Smooth muscle cell (in vitro differentiated cells): Measurements from ENCODE around the gene WNT6. TPM values are rescaled to one million over a fixed set of nuclear protein-coding genes. Genes with fewer than 3 reads are reported as not detected.

Experiments used
- DNase-seq: peaks from one replicate; lab custom pipeline; 2025; ENCODE audit not compliant: unreplicated experiment; lab: John Stamatoyannopoulos, UW
- H2AFZ ChIP-seq: fragments of 200-600 bp; sonication (generic); 2 replicates; pipeline ENCODE4 v1.6.0; 2016; ENCODE audit warnings: antibody characterized with exemption, low read depth, mild to moderate bottlenecking
- H3F3A ChIP-seq: fragments of 200-600 bp; sonication (generic); 2 replicates; pipeline ENCODE4 v1.6.0; 2017; ENCODE audit warnings: antibody characterized with exemption, low read depth
- H3K27ac ChIP-seq: fragments of 200-600 bp; sonication (generic); 2 replicates; pipeline ENCODE4 v1.5.1; 2016; ENCODE audit warnings: low read depth, mild to moderate bottlenecking
- H3K27me3 ChIP-seq: fragments of 200-600 bp; sonication (generic); 2 replicates; pipeline ENCODE4 v1.6.1; 2016; ENCODE audit warnings: low read depth, mild to moderate bottlenecking
- H3K36me3 ChIP-seq: fragments of 200-600 bp; sonication (generic); 2 replicates; pipeline ENCODE4 v1.5.1; 2016; ENCODE audit warnings: low read depth
- H3K4me1 ChIP-seq: fragments of 200-600 bp; sonication (generic); 2 replicates; pipeline ENCODE4 v1.5.1; 2016; ENCODE audit warnings: low read depth
- H3K4me2 ChIP-seq: fragments of 200-600 bp; sonication (generic); 2 replicates; pipeline ENCODE4 v1.6.0; 2016; ENCODE audit warnings: mild to moderate bottlenecking
- H3K4me3 ChIP-seq: fragments of 200-600 bp; sonication (generic); 2 replicates; pipeline ENCODE4 v1.5.1; 2016; ENCODE audit warnings: mild to moderate bottlenecking
- H3K79me2 ChIP-seq: fragments of 200-600 bp; sonication (generic); 2 replicates; pipeline ENCODE4 v1.6.0; 2016; ENCODE audit warnings: low read depth, mild to moderate bottlenecking
- H3K9ac ChIP-seq: fragments of 200-600 bp; sonication (generic); 2 replicates; pipeline ENCODE4 v1.6.0; 2016; ENCODE audit warnings: low read depth
- H3K9me3 ChIP-seq: fragments of 200-600 bp; sonication (generic); replicated peaks from 2 replicates; pipeline ENCODE4 v1.5.1; 2016; ENCODE audit warnings: low read depth
- H4K20me1 ChIP-seq: fragments of 200-600 bp; sonication (generic); 2 replicates; pipeline ENCODE4 v1.6.0; 2016; ENCODE audit warnings: low read depth
- WGBS: methylation state at CpG from one replicate; pipeline ENCODE4 v1.1.7; 2016; ENCODE audit warnings: low lambda C conversion rate; 5-methylcytosine and 5-hydroxymethylcytosine counted together
- polyA plus RNA-seq: library from polyadenylated mRNA; unstranded; fragments of >200 nt; fragmentation: Nextera tagmentation; extraction: Ambion mirVana; gene quantifications from 2 replicates; pipeline ENCODE4 v1.2.1, GENCODE V29; 2016
- total RNA-seq: library from RNA; depleted of rRNA; stranded (reverse); fragments of >200 nt; gene quantifications from 2 replicates; pipeline ENCODE4 v1.2.3, GENCODE V29; 2014
- TF ChIP-seq, protein P1 (sequence below): fragments of 200-600 bp; sonication (generic); IDR thresholded peaks from 2 replicates; pipeline ENCODE4 v1.5.1; 2017; ENCODE audit warnings: borderline replicate concordance, mild to moderate bottlenecking, antibody characterized with exemption; ENCODE audit not compliant: insufficient read depth, poor library complexity, severe bottlenecking

Gene WNT6
- total and polyA plus RNA-seq, 2 experiments from 2014 or later, result 7.9 to 12.1 TPM

DNA sequence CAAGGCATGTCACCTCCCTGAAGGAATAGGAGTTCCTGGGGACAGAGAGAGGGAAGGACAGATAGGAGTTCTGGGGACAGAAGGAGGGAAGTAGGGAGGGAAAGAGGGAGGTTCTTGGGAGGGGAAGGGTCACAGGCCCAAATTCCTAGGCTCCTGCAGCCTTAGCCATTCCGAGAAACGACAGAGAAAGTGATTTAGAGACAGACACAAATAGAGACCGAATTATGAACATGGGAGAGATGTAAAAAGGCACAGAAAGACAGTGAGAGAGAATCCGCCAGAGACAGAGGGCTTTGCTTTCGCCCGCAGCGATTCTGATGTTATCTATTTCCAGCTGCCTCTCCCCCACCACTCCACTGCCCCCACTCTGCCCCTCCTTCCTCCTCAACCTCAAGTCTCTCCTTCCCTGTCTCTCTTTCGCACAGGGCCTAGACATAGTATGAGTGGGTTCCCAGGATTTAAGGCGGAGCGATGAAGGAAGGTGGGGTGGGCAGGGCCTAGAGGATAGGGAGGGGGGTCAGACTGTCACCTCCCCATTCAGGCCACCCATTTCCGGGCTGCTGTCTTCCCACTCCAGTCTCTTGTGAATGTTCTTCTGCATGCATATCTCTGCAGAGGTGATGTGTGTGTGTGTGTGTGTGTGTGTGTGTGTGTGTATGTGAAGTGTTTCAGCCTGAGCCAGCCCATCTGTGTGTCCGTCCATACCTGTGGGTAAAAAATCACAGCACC lies 3.3 kb upstream of the WNT6 start:
- no peak overlapping the region for H3K4me3 ChIP-seq
- TF ChIP-seq, protein P1, sequence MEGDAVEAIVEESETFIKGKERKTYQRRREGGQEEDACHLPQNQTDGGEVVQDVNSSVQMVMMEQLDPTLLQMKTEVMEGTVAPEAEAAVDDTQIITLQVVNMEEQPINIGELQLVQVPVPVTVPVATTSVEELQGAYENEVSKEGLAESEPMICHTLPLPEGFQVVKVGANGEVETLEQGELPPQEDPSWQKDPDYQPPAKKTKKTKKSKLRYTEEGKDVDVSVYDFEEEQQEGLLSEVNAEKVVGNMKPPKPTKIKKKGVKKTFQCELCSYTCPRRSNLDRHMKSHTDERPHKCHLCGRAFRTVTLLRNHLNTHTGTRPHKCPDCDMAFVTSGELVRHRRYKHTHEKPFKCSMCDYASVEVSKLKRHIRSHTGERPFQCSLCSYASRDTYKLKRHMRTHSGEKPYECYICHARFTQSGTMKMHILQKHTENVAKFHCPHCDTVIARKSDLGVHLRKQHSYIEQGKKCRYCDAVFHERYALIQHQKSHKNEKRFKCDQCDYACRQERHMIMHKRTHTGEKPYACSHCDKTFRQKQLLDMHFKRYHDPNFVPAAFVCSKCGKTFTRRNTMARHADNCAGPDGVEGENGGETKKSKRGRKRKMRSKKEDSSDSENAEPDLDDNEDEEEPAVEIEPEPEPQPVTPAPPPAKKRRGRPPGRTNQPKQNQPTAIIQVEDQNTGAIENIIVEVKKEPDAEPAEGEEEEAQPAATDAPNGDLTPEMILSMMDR, result no peak
- H3K9ac ChIP-seq, result no peak overlapping the region
- no peak for DNase-seq
- H3K4me1 ChIP-seq, result peaks cover 14% of the 10 kb centered on the region
- H3K79me2 ChIP-seq, result no peaks in the 10 kb centered on the region
- peaks cover 43% of the 10 kb centered on the region for H3K27me3 ChIP-seq
- H3K27ac ChIP-seq, result no peak overlapping the region
- H3K9me3 ChIP-seq, result no peaks in the 10 kb centered on the region
- whole genome bisulfite sequencing, result 17% methylated on average over 11 of the region's 12 CpGs
- H3K36me3 ChIP-seq, result no peaks in the 10 kb centered on the region
- H3K4me2 ChIP-seq, result no peak overlapping the region
- no peak overlapping the region for H2AFZ ChIP-seq
- no peaks in the 10 kb centered on the region for H3F3A ChIP-seq
- no peaks in the 10 kb centered on the region for H4K20me1 ChIP-seq

DNA sequence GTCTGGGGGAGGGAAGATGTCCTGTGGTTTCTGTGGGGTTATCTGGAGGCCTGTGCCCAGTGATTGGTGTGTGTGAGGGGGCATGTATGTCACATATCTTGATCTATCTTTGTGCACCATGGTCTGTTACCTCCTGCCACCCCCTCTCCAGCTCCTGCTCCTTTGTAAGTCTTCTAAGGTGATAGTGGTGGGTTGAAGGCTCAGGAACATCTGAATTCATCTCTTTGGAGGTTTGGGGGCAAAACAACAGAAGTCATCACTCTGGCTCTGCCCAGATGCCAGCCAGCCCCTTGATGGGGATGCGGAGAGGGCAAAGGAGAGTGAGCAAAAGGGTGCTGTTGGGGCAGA lies 2.7 kb upstream of the WNT6 start:
- no peak for DNase-seq
- Histone ChIP-seq H3K36me3 (no peaks in the 10 kb centered on the region), H3K9ac (no peak overlapping the region), H2AFZ (no peak overlapping the region), H3K27ac (no peak overlapping the region), H3K27me3 (peaks cover 49% of the 10 kb centered on the region), H3K79me2 (no peaks in the 10 kb centered on the region), H3K4me2 (no peak overlapping the region), H3K4me3 (no peak overlapping the region), H3K9me3 (no peaks in the 10 kb centered on the region), H3K4me1 (peaks cover 14% of the 10 kb centered on the region), H4K20me1 (no peaks in the 10 kb centered on the region), H3F3A (no peaks in the 10 kb centered on the region)
- WGBS, result 91% methylated on average over 1 of the region's 1 CpG
- TF ChIP-seq, protein P1, result no peak

DNA sequence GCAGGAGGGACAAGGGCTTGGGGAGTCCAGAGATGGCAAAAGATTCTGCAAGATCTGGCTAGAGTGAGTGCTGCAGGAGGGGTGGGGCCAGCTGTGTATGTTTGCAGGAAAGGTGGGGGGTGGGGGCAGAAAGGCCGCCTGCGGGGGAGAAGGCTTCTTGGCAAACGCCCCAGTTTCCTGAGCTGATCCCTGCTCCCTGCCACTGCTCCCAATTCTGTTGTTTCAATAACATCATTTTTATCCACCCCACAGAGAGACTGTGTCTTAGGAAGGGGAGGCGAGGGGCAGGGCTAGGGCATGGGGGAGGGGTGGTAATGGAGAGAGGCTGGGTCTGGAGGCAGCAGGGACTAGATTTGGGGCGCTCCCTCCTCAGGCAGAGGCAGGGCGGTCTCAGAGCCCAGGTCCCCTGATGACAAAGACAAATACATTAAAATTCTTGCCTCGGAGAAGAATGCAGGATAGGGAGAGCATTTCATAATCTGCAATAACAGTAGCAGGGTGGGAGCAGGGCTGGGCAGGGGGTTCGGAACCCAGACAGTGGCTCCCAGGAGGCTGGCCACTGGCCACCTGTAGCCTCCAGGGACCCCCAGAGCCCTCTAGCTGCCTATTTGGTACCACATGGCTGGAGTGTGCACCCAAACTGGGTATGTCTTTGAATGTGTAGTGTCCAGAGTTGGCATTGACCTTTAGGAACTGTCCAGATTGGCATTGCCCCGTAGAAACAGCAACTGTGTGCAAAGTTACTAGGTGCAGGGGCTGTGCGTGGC lies 2.1 kb upstream of the WNT6 start:
- Histone ChIP-seq H3K4me3 (no peak overlapping the region), H3K27ac (no peak overlapping the region), H3K36me3 (no peaks in the 10 kb centered on the region), H3K4me2 (no peak overlapping the region), H4K20me1 (no peaks in the 10 kb centered on the region), H2AFZ (no peak overlapping the region), H3K9me3 (no peaks in the 10 kb centered on the region), H3K79me2 (no peaks in the 10 kb centered on the region), H3F3A (no peaks in the 10 kb centered on the region), H3K4me1 (peaks cover 14% of the 10 kb centered on the region), H3K9ac (no peak overlapping the region), H3K27me3 (peaks cover 50% of the 10 kb centered on the region)
- no peak for DNase-seq
- 52% methylated on average over 10 of the region's 10 CpGs for WGBS
- TF ChIP-seq, protein P1, result no peak
